ENCODE results near the gene TCAP.

DNA sequence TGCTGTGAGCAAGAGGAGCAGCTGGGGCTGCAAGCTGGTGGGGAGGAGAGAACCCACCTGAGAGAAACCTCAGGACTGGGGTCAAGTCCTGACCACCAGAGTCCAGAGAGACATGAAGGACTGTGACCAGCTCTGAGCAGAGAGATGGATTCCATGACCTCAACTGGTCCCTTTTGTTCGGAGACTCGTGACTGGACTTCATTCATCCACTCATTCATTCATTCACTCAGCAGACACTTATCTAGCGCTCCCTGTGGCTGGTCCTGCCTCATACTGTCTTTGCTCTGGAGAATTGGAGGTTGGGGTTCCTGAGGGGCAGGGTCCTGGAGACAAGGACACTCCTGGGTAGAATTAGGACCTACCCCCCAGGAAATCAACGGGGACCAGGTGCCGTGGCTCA is 38.8 kb downstream of the TCAP start:
- TF ChIP-seq SIN3A (IDR thresholded peaks at IDR 0.05; ENCODE audit: borderline replicate concordance, insufficient read depth, low read depth, low read length) (no peak), CTCF (IDR thresholded peaks at IDR 0.05) (no peak), TCF7L2 (IDR thresholded peaks at IDR 0.05; ENCODE audit: low read depth, low read length) (no peak), POLR2AphosphoS5 (IDR thresholded peaks at IDR 0.05; ENCODE audit: low read depth, low read length) (no peak)
- TF ChIP-seq, protein P1, sequence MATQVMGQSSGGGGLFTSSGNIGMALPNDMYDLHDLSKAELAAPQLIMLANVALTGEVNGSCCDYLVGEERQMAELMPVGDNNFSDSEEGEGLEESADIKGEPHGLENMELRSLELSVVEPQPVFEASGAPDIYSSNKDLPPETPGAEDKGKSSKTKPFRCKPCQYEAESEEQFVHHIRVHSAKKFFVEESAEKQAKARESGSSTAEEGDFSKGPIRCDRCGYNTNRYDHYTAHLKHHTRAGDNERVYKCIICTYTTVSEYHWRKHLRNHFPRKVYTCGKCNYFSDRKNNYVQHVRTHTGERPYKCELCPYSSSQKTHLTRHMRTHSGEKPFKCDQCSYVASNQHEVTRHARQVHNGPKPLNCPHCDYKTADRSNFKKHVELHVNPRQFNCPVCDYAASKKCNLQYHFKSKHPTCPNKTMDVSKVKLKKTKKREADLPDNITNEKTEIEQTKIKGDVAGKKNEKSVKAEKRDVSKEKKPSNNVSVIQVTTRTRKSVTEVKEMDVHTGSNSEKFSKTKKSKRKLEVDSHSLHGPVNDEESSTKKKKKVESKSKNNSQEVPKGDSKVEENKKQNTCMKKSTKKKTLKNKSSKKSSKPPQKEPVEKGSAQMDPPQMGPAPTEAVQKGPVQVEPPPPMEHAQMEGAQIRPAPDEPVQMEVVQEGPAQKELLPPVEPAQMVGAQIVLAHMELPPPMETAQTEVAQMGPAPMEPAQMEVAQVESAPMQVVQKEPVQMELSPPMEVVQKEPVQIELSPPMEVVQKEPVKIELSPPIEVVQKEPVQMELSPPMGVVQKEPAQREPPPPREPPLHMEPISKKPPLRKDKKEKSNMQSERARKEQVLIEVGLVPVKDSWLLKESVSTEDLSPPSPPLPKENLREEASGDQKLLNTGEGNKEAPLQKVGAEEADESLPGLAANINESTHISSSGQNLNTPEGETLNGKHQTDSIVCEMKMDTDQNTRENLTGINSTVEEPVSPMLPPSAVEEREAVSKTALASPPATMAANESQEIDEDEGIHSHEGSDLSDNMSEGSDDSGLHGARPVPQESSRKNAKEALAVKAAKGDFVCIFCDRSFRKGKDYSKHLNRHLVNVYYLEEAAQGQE (IDR thresholded peaks at IDR 0.05; ENCODE audit: insufficient read depth in 1 of 2, low read depth in 2 of 2, low read length in 1 of 2) = no peak
